ENCODE measurements around the gene FOXJ1.

DNA sequence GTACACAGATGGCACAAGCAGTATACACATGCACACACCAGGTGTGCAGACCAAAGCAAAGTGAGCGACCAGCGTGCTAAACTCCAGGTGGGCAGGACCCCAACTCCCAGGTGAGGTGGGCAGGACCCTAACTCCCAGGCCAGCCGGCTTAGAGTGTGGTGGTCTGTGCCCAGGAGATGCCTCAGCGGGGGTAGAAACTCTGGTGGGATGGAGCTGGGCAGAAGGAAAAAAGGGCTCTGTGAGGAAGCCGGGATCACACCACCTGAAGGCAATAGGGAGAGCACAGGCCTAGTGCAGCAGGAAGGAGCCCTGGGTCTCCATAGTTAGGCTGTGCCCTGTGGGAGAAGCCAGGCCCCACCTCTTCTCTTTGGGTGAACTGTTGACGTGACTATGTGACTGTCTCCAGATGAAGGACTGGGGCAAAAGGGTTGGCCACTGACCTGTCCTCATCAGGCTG lies 1.6 kb upstream of the FOXJ1 start:
- TF ChIP-seq CTCF (IDR thresholded peaks at IDR 0.05; ENCODE audit: control extremely low read depth in 1 of 3, insufficient read depth in 1 of 3, low read depth in 1 of 3, low read length in 3 of 3) (no peak), POLR2A (IDR thresholded peaks at IDR 0.05; ENCODE audit: control extremely low read depth in 1 of 2, low read depth in 2 of 2, low read length in 2 of 2) (no peak), CEBPB (IDR thresholded peaks at IDR 0.05; ENCODE audit: low read depth, low read length) (no peak), TAF1 (IDR thresholded peaks at IDR 0.05; ENCODE audit: low read depth, low read length) (no peak), SP1 (IDR thresholded peaks at IDR 0.05; ENCODE audit: low read depth, low read length) (no peak), TEAD4 (IDR thresholded peaks at IDR 0.05; ENCODE audit: low read depth, low read length) (no peak), POLR2AphosphoS5 (IDR thresholded peaks at IDR 0.05; ENCODE audit: low read depth, low read length) (no peak), SP2 (IDR thresholded peaks at IDR 0.05; ENCODE audit: low read length) (no peak), CBX5 (IDR thresholded peaks at IDR 0.05; ENCODE audit: low read depth, low read length) (no peak)

Measured in H1 (cell line).